GM12878 (cell line): ENCODE data around the gene M1AP. TPM values are rescaled to one million over a fixed set of nuclear protein-coding genes. Genes with fewer than 3 reads are reported as not detected.

Experiments used
- ATAC-seq: fragments of 200-7000 bp; cut with Tn5 transposase; 3 replicates; pipeline ENCODE4 v1.9.1; 2020; ENCODE audit warnings: mild to moderate bottlenecking, moderate library complexity
- BruUV-seq: library from RNA; stranded (reverse); fragments of 400-500 nt; replicated peaks from 2 replicates; lab custom pipeline; 2021; lab: Mats Ljungman, UMichigan
- CTCF ChIA-PET: fragments of 300-600 bp; sonication (Branson Sonifier 250); formaldehyde crosslinking; extraction: SDS; loops from one replicate; lab custom pipeline; 2021; ENCODE audit warnings: inconsistent platforms; lab: Yijun Ruan, JAX
- POLR2A ChIA-PET: fragments of 350-600 bp; formaldehyde crosslinking; extraction: SDS; loops from one replicate; lab custom pipeline; 2021; ENCODE audit warnings: inconsistent platforms; lab: Charles Lee
- RAD21 ChIA-PET: fragments of 300-600 bp; sonication (Branson Sonifier 250); formaldehyde crosslinking; loops from one replicate; lab custom pipeline; 2023; ENCODE audit warnings: antibody characterized with exemption; ENCODE audit not compliant: unreplicated experiment; lab: Charles Lee
- SMC1A ChIA-PET: fragments of 300-600 bp; sonication (Branson Sonifier 250); formaldehyde crosslinking; loops from one replicate; lab custom pipeline; 2023; ENCODE audit not compliant: unreplicated experiment, uncharacterized antibody; lab: Charles Lee
- DNase-seq: peaks from one replicate; pipeline ENCODE4 v3.0.0-alpha.2; 2011; ENCODE audit warnings: low read depth, low spot score
- FAIRE-seq: peaks from 3 replicates; lab custom pipeline; 2011; peaks lifted over from hg19 to GRCh38; lab: Jason Lieb, UNC
- H2AFZ ChIP-seq: 2 replicates; pipeline ENCODE4 v1.6.0; 2011; ENCODE audit warnings: low read depth, low read length, control low read depth; ENCODE audit not compliant: control insufficient read depth
- H3K27ac ChIP-seq: 2 replicates; pipeline ENCODE4 v1.5.1; 2011; ENCODE audit warnings: control low read depth; ENCODE audit not compliant: control insufficient read depth, insufficient read depth
- H3K27me3 ChIP-seq, 2 experiments: replicated peaks in 1 of 2; 2 replicates each; pipeline versions ENCODE4 v1.6.0 to v1.6.1; 2011; ENCODE audit warnings: low read length in 1 of 2; ENCODE audit not compliant: control insufficient read depth in 2 of 2, insufficient read depth in 2 of 2
- H3K36me3 ChIP-seq, 2 experiments: 2 replicates each; pipeline ENCODE4 v1.5.1; 2011; ENCODE audit warnings: low read length in 1 of 2; ENCODE audit not compliant: control insufficient read depth in 2 of 2, insufficient read depth in 2 of 2
- H3K4me1 ChIP-seq: 2 replicates; pipeline ENCODE4 v1.6.1; 2011; ENCODE audit warnings: mild to moderate bottlenecking, low read length, moderate library complexity, mixed read lengths; ENCODE audit not compliant: control insufficient read depth, insufficient read depth
- H3K4me2 ChIP-seq: 2 replicates; pipeline ENCODE4 v1.6.0; 2011; ENCODE audit warnings: control low read depth; ENCODE audit not compliant: control insufficient read depth, insufficient read depth
- H3K4me3 ChIP-seq: fragments of 200-600 bp; sonication (generic); 2 replicates; pipeline ENCODE4 v1.5.1; 2016
- H3K79me2 ChIP-seq: 2 replicates; pipeline ENCODE4 v1.6.0; 2011; ENCODE audit warnings: low read length; ENCODE audit not compliant: control insufficient read depth, insufficient read depth
- H3K9ac ChIP-seq: 2 replicates; pipeline ENCODE4 v1.8.0; 2011; ENCODE audit warnings: low read length, control low read depth, mixed read lengths; ENCODE audit not compliant: control insufficient read depth, insufficient read depth
- H3K9me3 ChIP-seq: replicated peaks from 3 replicates; pipeline ENCODE4 v1.5.1; 2011; ENCODE audit warnings: mild to moderate bottlenecking, low read length; ENCODE audit not compliant: control insufficient read depth, insufficient read depth
- H4K20me1 ChIP-seq: 2 replicates; pipeline ENCODE4 v1.6.0; 2011; ENCODE audit not compliant: control insufficient read depth, insufficient read depth
- IKZF1 ChIP-seq: fragments of 450-650 bp; conservative IDR thresholded peaks from 2 replicates; pipeline ENCODE4 v1.6.1; 2017; ENCODE audit warnings: antibody characterized with exemption, mild to moderate bottlenecking
- NFYB ChIP-seq: IDR thresholded peaks from 2 replicates; pipeline ENCODE4 v1.6.1; 2011; ENCODE audit warnings: low read depth, mild to moderate bottlenecking, low read length, improper control_type of control experiment, moderate library complexity; ENCODE audit not compliant: insufficient read depth
- SP1 ChIP-seq: IDR thresholded peaks from one replicate; pipeline ENCODE4 v1.6.1; 2011; ENCODE audit warnings: low read depth, low read length
- SREBF1 ChIP-seq: IDR thresholded peaks from 2 replicates; pipeline ENCODE4 v1.6.1; 2012; ENCODE audit warnings: mild to moderate bottlenecking, low read length
- STAT1 ChIP-seq: fragments of 450-650 bp; conservative IDR thresholded peaks from 2 replicates; pipeline ENCODE4 v1.6.1; 2014; ENCODE audit warnings: antibody characterized with exemption, mild to moderate bottlenecking
- WGBS: methylation state at CpG from one replicate; pipeline ENCODE4 v1.1.6; 2016; ENCODE audit warnings: low lambda C conversion rate; ENCODE audit not compliant: insufficient replicate concordance, insufficient coverage; ENCODE audit errors: missing lambda C conversion rate; 5-methylcytosine and 5-hydroxymethylcytosine counted together
- in situ Hi-C: fragments of 300-500 bp; cut with MboI; formaldehyde crosslinking; loops from 9 replicates; pipeline ENCODE4 v1.14.3; 2018; ENCODE audit warnings: mixed read lengths
- intact Hi-C: fragments of 100-400 bp; cut with micrococcal nuclease; formaldehyde crosslinking; loops from one replicate; pipeline ENCODE4 v1.14.2; 2022; ENCODE audit not compliant: unreplicated experiment
- polyA plus RNA-seq, 11 experiments: library from polyadenylated mRNA; depleted of rRNA in 4 of 11; unstranded in 6 of 11; stranded (reverse) in 5 of 11; fragments of >200 nt; fragmentation: Nextera tagmentation in 4 of 11; fragmentation: Illumina TruSeq in 1 of 11; extraction: Ambion mirVana in 4 of 11; extraction: Trizol in 1 of 11; gene quantifications; 1 replicate in 1 of 11; 2 replicates in 10 of 11; pipeline versions ENCODE4 v1.2.1 to v1.2.3, GENCODE V29; 2011 to 2016; ENCODE audit warnings: inconsistent platforms in 2 of 11, missing spikeins in 2 of 11, low read depth in 1 of 11
- total RNA-seq, 4 experiments: library from RNA; depleted of rRNA in 3 of 4; stranded (reverse); fragments of >200 nt in 3 of 4; fragmentation: Illumina TruSeq in 1 of 4; extraction: Trizol in 1 of 4; gene quantifications; 2 replicates each; pipeline versions ENCODE4 v1.2.1 to v1.2.3, GENCODE V29; 2013 to 2021
- TF ChIP-seq, protein P1 (sequence below): IDR thresholded peaks from 2 replicates; pipeline ENCODE4 v1.6.1; 2011; ENCODE audit warnings: borderline replicate concordance, low read depth, mild to moderate bottlenecking, moderate library complexity, mixed read lengths, low read length; ENCODE audit not compliant: insufficient read depth; ENCODE audit errors: extremely low read length
- TF ChIP-seq, protein P2 (sequence below): IDR thresholded peaks from 2 replicates; pipeline ENCODE4 v1.6.1; 2011; ENCODE audit warnings: mild to moderate bottlenecking, low read depth, low read length, moderate library complexity; ENCODE audit not compliant: insufficient replicate concordance
- TF ChIP-seq, protein P3 (sequence below): IDR thresholded peaks from 2 replicates; pipeline ENCODE4 v1.6.1; 2011; ENCODE audit warnings: low read depth, mild to moderate bottlenecking, low read length, moderate library complexity, borderline replicate concordance; ENCODE audit errors: extremely low read depth

Gene M1AP
- total and polyA plus RNA-seq, 10 of the 15 experiments (the other 5 are each of a cell fraction or from before 2014, with no cell fraction given) = 0.04 to 0.32 (median 0.16) TPM; not detected in 4

DNA sequence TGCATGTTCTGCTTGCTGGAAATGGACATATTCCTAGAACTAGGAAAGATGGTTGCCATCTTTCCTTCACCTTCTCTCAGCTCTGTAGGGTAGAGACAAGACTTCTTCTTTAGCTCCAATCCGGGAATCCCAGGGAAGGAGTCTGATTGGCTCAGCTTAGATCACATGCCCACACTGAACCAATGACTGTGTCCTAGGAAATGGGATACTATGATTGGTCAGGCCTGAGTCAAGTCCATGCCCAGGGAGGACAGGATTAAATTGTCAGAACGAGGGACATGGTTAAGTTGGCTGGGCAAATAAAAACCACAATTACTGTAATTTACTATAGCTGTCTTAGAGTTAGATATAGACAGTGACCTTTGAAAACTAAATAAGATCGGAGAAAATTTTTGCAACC is 37.3 kb upstream of the M1AP start:
- SMC1A ChIA-PET = interaction anchor here (4.4 kb wide), 1 partner anchor 191 kb away, joined by 19 read pairs; no protein-coding TSS in a partner anchor
- no TSS peak for BruUV-seq
- ATAC-seq (no peak), FAIRE-seq (no peak), DNase-seq (no peak)
- POLR2A ChIA-PET = no interaction called here
- no peaks in the 10 kb centered on the region for H3K79me2 ChIP-seq
- in situ Hi-C loops = no loop called here
- no peak overlapping the region for H3K9ac ChIP-seq
- no peaks in the 10 kb centered on the region for H3K4me1 ChIP-seq
- no peak overlapping the region for H3K4me2 ChIP-seq
- no peaks in the 10 kb centered on the region for H3K27me3 ChIP-seq
- CTCF ChIA-PET = interaction anchor here (1.0 kb wide), 1 partner anchor 9 kb away, joined by 3 read pairs; no protein-coding TSS in a partner anchor
- intact Hi-C loops = no loop called here
- RAD21 ChIA-PET = interaction anchor here (0.9 kb wide), 1 partner anchor 9 kb away, joined by 3 read pairs; no protein-coding TSS in a partner anchor
- H3K4me3 ChIP-seq = no peak overlapping the region
- no peak overlapping the region for H2AFZ ChIP-seq
- no peaks in the 10 kb centered on the region for H4K20me1 ChIP-seq
- H3K27ac ChIP-seq = no peak overlapping the region
- H3K36me3 ChIP-seq = no peaks in the 10 kb centered on the region
- WGBS = 53% methylated on average over 3 of the region's 3 CpGs
- TF ChIP-seq NFYB (peak; percentile 43; the same call in 1 of the 2 replicates), STAT1 (no peak)
- TF ChIP-seq, protein P1, sequence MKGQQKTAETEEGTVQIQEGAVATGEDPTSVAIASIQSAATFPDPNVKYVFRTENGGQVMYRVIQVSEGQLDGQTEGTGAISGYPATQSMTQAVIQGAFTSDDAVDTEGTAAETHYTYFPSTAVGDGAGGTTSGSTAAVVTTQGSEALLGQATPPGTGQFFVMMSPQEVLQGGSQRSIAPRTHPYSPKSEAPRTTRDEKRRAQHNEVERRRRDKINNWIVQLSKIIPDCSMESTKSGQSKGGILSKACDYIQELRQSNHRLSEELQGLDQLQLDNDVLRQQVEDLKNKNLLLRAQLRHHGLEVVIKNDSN = peak; percentile 35
- TF ChIP-seq, all 136 proteins: peak for 2
- no peaks in the 10 kb centered on the region for H3K9me3 ChIP-seq

DNA sequence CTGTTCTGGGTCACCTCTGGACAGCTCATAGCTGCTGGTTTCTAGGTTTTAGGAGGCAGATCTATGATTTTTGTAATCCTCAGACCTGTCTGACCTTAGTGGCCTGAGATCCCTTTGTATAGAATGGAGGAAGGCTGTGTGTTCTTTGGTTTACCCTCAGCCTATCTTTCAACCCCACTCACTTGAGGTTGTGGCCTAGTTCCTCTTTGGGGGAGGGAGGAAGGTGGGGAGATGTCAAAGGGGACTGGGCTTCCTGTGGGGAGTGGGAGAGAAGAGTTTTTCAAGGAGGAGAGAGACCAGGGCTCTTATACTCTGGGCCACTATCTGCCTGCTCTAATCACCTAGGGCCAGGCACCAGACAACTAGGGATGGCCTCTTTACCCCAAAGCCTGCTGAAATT is 34.4 kb upstream of the M1AP start:
- FAIRE-seq (no peak), ATAC-seq (no peak), DNase-seq (no peak)
- H3K9me3 ChIP-seq = no peaks in the 10 kb centered on the region
- intact Hi-C loops = no loop called here
- ChIA-PET POLR2A (no interaction called here), RAD21 (no interaction called here), CTCF (no interaction called here), SMC1A (no interaction called here)
- no TSS peak for BruUV-seq
- no peaks in the 10 kb centered on the region for H3K4me1 ChIP-seq
- no peak overlapping the region for H3K4me2 ChIP-seq
- no peaks in the 10 kb centered on the region for H3K27me3 ChIP-seq
- no peak overlapping the region for H2AFZ ChIP-seq
- no peaks in the 10 kb centered on the region for H4K20me1 ChIP-seq
- H3K27ac ChIP-seq = no peak overlapping the region
- H3K79me2 ChIP-seq = no peaks in the 10 kb centered on the region
- no peak for TF ChIP-seq SP1
- no peak for TF ChIP-seq IKZF1
- no peak for TF ChIP-seq SREBF1
- TF ChIP-seq, protein P2, sequence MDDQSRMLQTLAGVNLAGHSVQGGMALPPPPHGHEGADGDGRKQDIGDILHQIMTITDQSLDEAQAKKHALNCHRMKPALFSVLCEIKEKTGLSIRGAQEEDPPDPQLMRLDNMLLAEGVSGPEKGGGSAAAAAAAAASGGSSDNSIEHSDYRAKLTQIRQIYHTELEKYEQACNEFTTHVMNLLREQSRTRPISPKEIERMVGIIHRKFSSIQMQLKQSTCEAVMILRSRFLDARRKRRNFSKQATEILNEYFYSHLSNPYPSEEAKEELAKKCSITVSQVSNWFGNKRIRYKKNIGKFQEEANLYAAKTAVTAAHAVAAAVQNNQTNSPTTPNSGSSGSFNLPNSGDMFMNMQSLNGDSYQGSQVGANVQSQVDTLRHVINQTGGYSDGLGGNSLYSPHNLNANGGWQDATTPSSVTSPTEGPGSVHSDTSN = no peak
- TF ChIP-seq, protein P3, sequence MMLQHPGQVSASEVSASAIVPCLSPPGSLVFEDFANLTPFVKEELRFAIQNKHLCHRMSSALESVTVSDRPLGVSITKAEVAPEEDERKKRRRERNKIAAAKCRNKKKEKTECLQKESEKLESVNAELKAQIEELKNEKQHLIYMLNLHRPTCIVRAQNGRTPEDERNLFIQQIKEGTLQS = no peak
- no peak overlapping the region for H3K9ac ChIP-seq
- in situ Hi-C loops = no loop called here
- H3K4me3 ChIP-seq = no peak overlapping the region
- H3K36me3 ChIP-seq = no peaks in the 10 kb centered on the region
